H9 (cell line): Measurements from ENCODE around the gene WDR72. TPM values are rescaled to one million over a fixed set of nuclear protein-coding genes. Genes with fewer than 3 reads are reported as not detected.

ENCODE experiments used
- DNase-seq: peaks from one replicate; pipeline ENCODE4 v3.0.0-alpha.2; 2017
- H2AFZ ChIP-seq: one replicate; pipeline ENCODE4 v1.6.1; 2013; ENCODE audit warnings: mild to moderate bottlenecking, low read length, control low read depth, moderate library complexity
- H2AK5ac ChIP-seq: 2 replicates; pipeline ENCODE4 v1.6.1; 2013; ENCODE audit warnings: low read length, control low read depth, mixed read lengths; ENCODE audit not compliant: insufficient read length
- H2BK120ac ChIP-seq: one replicate; pipeline ENCODE4 v1.6.1; 2013; ENCODE audit warnings: low read depth, mild to moderate bottlenecking, low read length, control low read depth, inconsistent platforms; ENCODE audit not compliant: poor library complexity, severe bottlenecking
- H2BK12ac ChIP-seq: 2 replicates; pipeline ENCODE4 v1.6.1; 2013; ENCODE audit warnings: low read length, control low read depth, mixed read lengths, low read depth; ENCODE audit not compliant: insufficient read length
- H2BK15ac ChIP-seq: 2 replicates; pipeline ENCODE4 v1.6.1; 2013; ENCODE audit warnings: low read depth, low read length, control low read depth
- H2BK20ac ChIP-seq: one replicate; pipeline ENCODE4 v1.6.1; 2013; ENCODE audit warnings: low read depth, mild to moderate bottlenecking, low read length, control low read depth, inconsistent platforms; ENCODE audit not compliant: poor library complexity, severe bottlenecking
- H2BK5ac ChIP-seq: 2 replicates; pipeline ENCODE4 v1.6.1; 2013; ENCODE audit warnings: low read length, control low read depth, mixed read lengths; ENCODE audit not compliant: insufficient read length
- H3K14ac ChIP-seq: 2 replicates; pipeline ENCODE4 v1.6.1; 2013; ENCODE audit warnings: low read length, control low read depth; ENCODE audit not compliant: insufficient read depth
- H3K18ac ChIP-seq: 2 replicates; pipeline ENCODE4 v1.6.1; 2013; ENCODE audit warnings: low read depth, mild to moderate bottlenecking, mixed read lengths, low read length, control low read depth; ENCODE audit not compliant: insufficient read length
- H3K23ac ChIP-seq: 2 replicates; pipeline ENCODE4 v1.6.1; 2013; ENCODE audit warnings: low read length, control low read depth, mixed read lengths, low read depth; ENCODE audit not compliant: insufficient read length
- H3K23me2 ChIP-seq: 2 replicates; pipeline ENCODE4 v1.6.1; 2013; ENCODE audit warnings: low read depth, mild to moderate bottlenecking, mixed read lengths, low read length, control low read depth; ENCODE audit not compliant: insufficient read length, poor library complexity, severe bottlenecking
- H3K27ac ChIP-seq: 2 replicates; pipeline ENCODE4 v1.5.1; 2013; ENCODE audit warnings: low read length, control low read depth, mixed read lengths, low read depth; ENCODE audit not compliant: insufficient read length
- H3K27me3 ChIP-seq: 2 replicates; pipeline ENCODE4 v1.6.1; 2013; ENCODE audit warnings: low read length, control low read depth, inconsistent platforms; ENCODE audit not compliant: insufficient read depth
- H3K4ac ChIP-seq: 2 replicates; pipeline ENCODE4 v1.6.1; 2013; ENCODE audit warnings: low read depth, mild to moderate bottlenecking, control low read depth, inconsistent platforms, low read length, moderate library complexity
- H3K4me1 ChIP-seq: 2 replicates; pipeline ENCODE4 v1.6.1; 2013; ENCODE audit warnings: low read length, control low read depth, inconsistent platforms; ENCODE audit not compliant: insufficient read depth
- H3K4me2 ChIP-seq: 2 replicates; pipeline ENCODE4 v1.6.1; 2013; ENCODE audit warnings: low read length, control low read depth, mixed read lengths; ENCODE audit not compliant: insufficient read length, insufficient read depth
- H3K56ac ChIP-seq: 2 replicates; pipeline ENCODE4 v1.6.1; 2013; ENCODE audit warnings: low read depth, mild to moderate bottlenecking, mixed read lengths, low read length, control low read depth; ENCODE audit not compliant: insufficient read length
- H3K79me1 ChIP-seq: 2 replicates; pipeline ENCODE4 v1.6.1; 2013; ENCODE audit warnings: low read depth, mild to moderate bottlenecking, moderate library complexity, low read length, control low read depth, inconsistent platforms; ENCODE audit not compliant: insufficient read depth, poor library complexity, severe bottlenecking
- H3K79me2 ChIP-seq: 2 replicates; pipeline ENCODE4 v1.6.1; 2013; ENCODE audit warnings: low read length, control low read depth, inconsistent platforms; ENCODE audit not compliant: insufficient read depth
- H3K9ac ChIP-seq: 2 replicates; pipeline ENCODE4 v1.6.1; 2013; ENCODE audit warnings: low read length, control low read depth, mixed read lengths; ENCODE audit not compliant: insufficient read length; ENCODE audit errors: extremely low read depth
- H3K9me3 ChIP-seq: one replicate; pipeline ENCODE4 v1.6.1; 2013; ENCODE audit warnings: low read depth, low read length, inconsistent platforms; ENCODE audit not compliant: control insufficient read depth
- H3T11ph ChIP-seq: one replicate; pipeline ENCODE4 v1.6.1; 2013; ENCODE audit warnings: mild to moderate bottlenecking, low read length, control low read depth, inconsistent platforms
- H4K20me1 ChIP-seq: one replicate; pipeline ENCODE4 v1.6.1; 2013; ENCODE audit not compliant: control insufficient read depth, insufficient read length, insufficient read depth
- H4K5ac ChIP-seq: 2 replicates; pipeline ENCODE4 v1.6.1; 2013; ENCODE audit warnings: low read depth, mild to moderate bottlenecking, mixed read lengths, low read length, control low read depth; ENCODE audit not compliant: insufficient read length
- H4K8ac ChIP-seq: replicated peaks from 2 replicates; pipeline ENCODE4 v1.6.1; 2013; ENCODE audit warnings: low read length, control low read depth, mixed read lengths, low read depth; ENCODE audit not compliant: insufficient read length
- H4K91ac ChIP-seq: 2 replicates; pipeline ENCODE4 v1.6.1; 2013; ENCODE audit warnings: low read depth, mild to moderate bottlenecking, moderate library complexity, mixed read lengths, low read length, control low read depth; ENCODE audit not compliant: insufficient read length
- H3K27ac Mint-ChIP-seq, 3 experiments: 2 replicates in 2 of 3; 3 replicates in 1 of 3; pipeline ENCODE4 v1.8.0; 2020 to 2021; ENCODE audit warnings: mixed read lengths in 3 of 3, mild to moderate bottlenecking in 1 of 3, moderate library complexity in 1 of 3
- H3K27me3 Mint-ChIP-seq: 2 replicates; pipeline ENCODE4 v1.8.0; 2021; ENCODE audit warnings: low read depth, mild to moderate bottlenecking, moderate library complexity, mixed read lengths
- H3K36me3 Mint-ChIP-seq, 3 experiments: 2 replicates in 2 of 3; 3 replicates in 1 of 3; pipeline ENCODE4 v1.8.0; 2020 to 2021; ENCODE audit warnings: low read depth in 3 of 3, mixed read lengths in 3 of 3; ENCODE audit not compliant: insufficient read depth in 1 of 3
- H3K4me1 Mint-ChIP-seq, 2 experiments: 2 replicates each; pipeline ENCODE4 v1.8.0; 2020; ENCODE audit warnings: mixed read lengths in 2 of 2
- H3K4me3 Mint-ChIP-seq, 2 experiments: 2 replicates in 1 of 2; 3 replicates in 1 of 2; pipeline ENCODE4 v1.8.0; 2020 to 2021; ENCODE audit warnings: mild to moderate bottlenecking in 2 of 2, mixed read lengths in 2 of 2, moderate library complexity in 1 of 2
- H3K9me3 Mint-ChIP-seq, 2 experiments: 2 replicates in 1 of 2; 3 replicates in 1 of 2; pipeline ENCODE4 v1.8.0; 2020; ENCODE audit warnings: mild to moderate bottlenecking in 2 of 2, mixed read lengths in 2 of 2, moderate library complexity in 1 of 2
- WGBS: extraction: QIAGEN DNeasy Blood & Tissue Kit; methylation state at CpG from one replicate; pipeline ENCODE4 v1.1.7; 2013; ENCODE audit warnings: missing lambda C conversion rate, low lambda C conversion rate, mixed read lengths; ENCODE audit not compliant: insufficient read length; ENCODE audit errors: extremely low coverage; 5-methylcytosine and 5-hydroxymethylcytosine counted together
- total RNA-seq: library from RNA; stranded (reverse); gene quantifications from 2 replicates; pipeline ENCODE4 v1.2.1, GENCODE V29; 2021
- TF ChIP-seq, protein P1 (sequence below): fragments of 200-600 bp; sonication (generic); conservative IDR thresholded peaks from 3 replicates; pipeline ENCODE4 v1.8.0; 2021; ENCODE audit warnings: antibody characterized with exemption, mild to moderate bottlenecking

Gene WDR72
- total RNA-seq, 1 experiment from 2014 or later, result 2.9 TPM

DNA sequence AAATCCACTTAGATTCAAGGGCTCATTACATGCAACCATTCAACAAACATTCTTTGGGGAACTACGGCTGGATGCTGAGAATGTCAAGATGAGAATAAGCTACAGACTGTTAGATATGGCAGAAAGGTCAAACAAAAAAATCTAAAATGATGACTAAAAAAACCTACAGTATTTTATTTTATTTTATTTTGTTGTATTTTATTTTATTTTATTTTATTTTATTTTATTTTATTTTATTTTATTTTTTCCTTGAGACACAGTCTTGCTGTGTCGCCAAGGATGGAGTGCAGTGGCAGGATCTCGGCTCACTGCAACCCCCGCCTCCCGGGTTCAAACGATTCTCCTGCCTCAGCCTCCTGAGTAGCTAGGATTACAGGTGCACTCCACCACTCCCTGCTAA lies 46.2 kb downstream of the WDR72 start:
- Mint-ChIP-seq H3K9me3 (no peaks in the 10 kb centered on the region), H3K4me3 (no peak overlapping the region), H3K36me3 (no peaks in the 10 kb centered on the region), H3K27me3 (no peaks in the 10 kb centered on the region), H3K4me1 (peaks cover 0 to 3% of the 10 kb centered on the region in 2 experiments; a peak in 1 of 4 replicates), H3K27ac (no peak overlapping the region)
- no peak for DNase-seq
- no peak overlapping the region for H2BK5ac ChIP-seq
- no peaks in the 10 kb centered on the region for H3K4me1 ChIP-seq
- no peak overlapping the region for H3K27ac ChIP-seq
- no peak overlapping the region for H2BK120ac ChIP-seq
- no peaks in the 10 kb centered on the region for H3K9me3 ChIP-seq
- H2AFZ ChIP-seq, result no peak overlapping the region
- H2BK15ac ChIP-seq, result no peak overlapping the region
- H3K4ac ChIP-seq, result no peak overlapping the region
- no peak overlapping the region for H2BK20ac ChIP-seq
- H3K23me2 ChIP-seq, result no peaks in the 10 kb centered on the region
- no peaks in the 10 kb centered on the region for H3K27me3 ChIP-seq
- no CpG with 5 or more reads among the region's 6 CpGs for WGBS
- no peaks in the 10 kb centered on the region for H4K20me1 ChIP-seq
- no peaks in the 10 kb centered on the region for H3K79me1 ChIP-seq
- H2AK5ac ChIP-seq, result no peak overlapping the region
- H4K5ac ChIP-seq, result no peak overlapping the region
- no peak overlapping the region for H3K14ac ChIP-seq
- TF ChIP-seq, protein P1, sequence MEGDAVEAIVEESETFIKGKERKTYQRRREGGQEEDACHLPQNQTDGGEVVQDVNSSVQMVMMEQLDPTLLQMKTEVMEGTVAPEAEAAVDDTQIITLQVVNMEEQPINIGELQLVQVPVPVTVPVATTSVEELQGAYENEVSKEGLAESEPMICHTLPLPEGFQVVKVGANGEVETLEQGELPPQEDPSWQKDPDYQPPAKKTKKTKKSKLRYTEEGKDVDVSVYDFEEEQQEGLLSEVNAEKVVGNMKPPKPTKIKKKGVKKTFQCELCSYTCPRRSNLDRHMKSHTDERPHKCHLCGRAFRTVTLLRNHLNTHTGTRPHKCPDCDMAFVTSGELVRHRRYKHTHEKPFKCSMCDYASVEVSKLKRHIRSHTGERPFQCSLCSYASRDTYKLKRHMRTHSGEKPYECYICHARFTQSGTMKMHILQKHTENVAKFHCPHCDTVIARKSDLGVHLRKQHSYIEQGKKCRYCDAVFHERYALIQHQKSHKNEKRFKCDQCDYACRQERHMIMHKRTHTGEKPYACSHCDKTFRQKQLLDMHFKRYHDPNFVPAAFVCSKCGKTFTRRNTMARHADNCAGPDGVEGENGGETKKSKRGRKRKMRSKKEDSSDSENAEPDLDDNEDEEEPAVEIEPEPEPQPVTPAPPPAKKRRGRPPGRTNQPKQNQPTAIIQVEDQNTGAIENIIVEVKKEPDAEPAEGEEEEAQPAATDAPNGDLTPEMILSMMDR, result no peak
- no peak overlapping the region for H3T11ph ChIP-seq
- H3K23ac ChIP-seq, result no peak overlapping the region
- no peak overlapping the region for H3K4me2 ChIP-seq
- no peak overlapping the region for H4K91ac ChIP-seq
- H3K18ac ChIP-seq, result no peak overlapping the region
- H3K56ac ChIP-seq, result no peak overlapping the region
- H4K8ac ChIP-seq, result no peak overlapping the region
- no peak overlapping the region for H3K9ac ChIP-seq
- H3K79me2 ChIP-seq, result no peaks in the 10 kb centered on the region
- no peak overlapping the region for H2BK12ac ChIP-seq
